ENCODE measurements around the gene TBC1D4.
"Not testable (repeated sequence)": the region's sequence is repeated elsewhere in the genome, so short reads cannot be mapped to it uniquely, and the experiment has no call there.

The TBC1D4 gene

GRCh38 chr13:75264611-75265010 lies 217.4 kb downstream of the TBC1D4 start:
- peak; percentile 21 for DNase-seq (ENCODE audit: low spot score)

- peak; percentile 42 for DNase-seq (ENCODE audit: low spot score)
Measured at GRCh38 chr13:75263741-75264407, 218.1 kb downstream of the TBC1D4 start.

GRCh38 chr13:75258159-75258782 lies 223.7 kb downstream of the TBC1D4 start:
- DNase-seq (ENCODE audit: low spot score): peak; percentile 61

- DNase-seq (ENCODE audit: low spot score): peak; percentile 63
Measured at GRCh38 chr13:75256922-75257321, 225.0 kb downstream of the TBC1D4 start.

- DNase-seq (ENCODE audit: low spot score): no peak
Measured at GRCh38 chr13:75255653-75256052, 226.3 kb downstream of the TBC1D4 start.

- no peak for DNase-seq (ENCODE audit: low spot score)
Measured at GRCh38 chr13:75255147-75255546, 226.8 kb downstream of the TBC1D4 start.

- DNase-seq (ENCODE audit: low spot score): no peak
Measured at GRCh38 chr13:75251188-75251587, 230.8 kb downstream of the TBC1D4 start.

- DNase-seq (ENCODE audit: low spot score): peak; percentile 47
Measured at GRCh38 chr13:75250526-75251178, 231.3 kb downstream of the TBC1D4 start.

- DNase-seq (ENCODE audit: low spot score): not testable (repeated sequence)
Measured at GRCh38 chr13:75245578-75245977, 236.4 kb downstream of the TBC1D4 start.

- not testable (repeated sequence) for DNase-seq (ENCODE audit: low spot score)
Measured at GRCh38 chr13:75240240-75240639, 241.7 kb downstream of the TBC1D4 start.

GRCh38 chr13:75236774-75237173 lies 245.2 kb downstream of the TBC1D4 start:
- no peak for DNase-seq (ENCODE audit: low spot score)
